ENCODE results near the gene GARIN5B.

GRCh38 chr19:55360902-55361301, 2.2 kb downstream of the GARIN5B start:
- TF ChIP-seq CTCF (IDR thresholded peaks at IDR 0.05) (no peak), POLR2AphosphoS5 (IDR thresholded peaks at IDR 0.05) (no peak)

All from upper lobe of left lung (tissue), 4 donors.